Thoracic aorta (tissue), 2 donors: ENCODE results near the gene MRGPRG. TPM values are rescaled to one million over a fixed set of nuclear protein-coding genes. Genes with fewer than 3 reads are reported as not detected.

ENCODE experiments used
- ATAC-seq: fragments of 150-250 bp; one replicate; pipeline ENCODE4 v1.8.0; 2017; ENCODE audit warnings: low read depth; ENCODE audit not compliant: insufficient number of reproducible peaks, low FRiP score
- DNase-seq: peaks from one replicate; pipeline ENCODE4 v3.0.0-alpha.2; 2020; ENCODE audit warnings: low spot score
- H3K27ac ChIP-seq, 2 donors: fragments of 200-600 bp; sonication (generic); 1 replicate in 1 of 2; 2 replicates in 1 of 2; pipeline ENCODE4 v1.5.1; 2016; ENCODE audit warnings: mild to moderate bottlenecking in 2 of 2, moderate library complexity in 2 of 2
- H3K27me3 ChIP-seq: fragments of 200-600 bp; sonication (generic); replicated peaks from 2 replicates; pipeline ENCODE4 v1.6.0; 2016; ENCODE audit warnings: mild to moderate bottlenecking; ENCODE audit not compliant: insufficient read depth
- H3K36me3 ChIP-seq: fragments of 200-600 bp; sonication (generic); one replicate; pipeline ENCODE4 v1.5.1; 2016
- H3K4me1 ChIP-seq, 2 donors: fragments of 200-600 bp; sonication (generic); 1 replicate in 1 of 2; 2 replicates in 1 of 2; pipeline versions ENCODE4 v1.5.1 to v1.6.0; 2016; ENCODE audit warnings: low read depth in 2 of 2, mild to moderate bottlenecking in 1 of 2; ENCODE audit not compliant: control insufficient read depth in 1 of 2
- H3K4me3 ChIP-seq: fragments of 200-600 bp; sonication (generic); 2 replicates; pipeline ENCODE4 v1.5.1; 2016; ENCODE audit warnings: mild to moderate bottlenecking
- H3K9me3 ChIP-seq: fragments of 200-600 bp; sonication (generic); 2 replicates; pipeline ENCODE4 v1.5.1; 2016
- CTCF ChIP-seq: fragments of 200-600 bp; sonication (generic); IDR thresholded peaks from one replicate; pipeline ENCODE4 v1.5.1; 2019; ENCODE audit warnings: antibody characterized with exemption
- total RNA-seq, 2 donors: library from RNA; depleted of rRNA; stranded (reverse); fragments of >200 nt; gene quantifications; one replicate each; pipeline versions ENCODE4 v1.1.0 to v1.2.3, GENCODE V29; 2016

MRGPRG gene
- total RNA-seq, 2 donors from 2014 or later, result not detected

GRCh38 chr11:3178349-3178748 is 40.3 kb downstream of the MRGPRG start:
- DNase-seq, result no peak
- Histone ChIP-seq H3K27ac (no peak overlapping the region), H3K9me3 (no peaks in the 10 kb centered on the region), H3K4me3 (no peak overlapping the region), H3K4me1 (no peaks in the 10 kb centered on the region), H3K36me3 (no peaks in the 10 kb centered on the region), H3K27me3 (no peaks in the 10 kb centered on the region)
- ATAC-seq, result no peak
- TF ChIP-seq CTCF, result no peak

GRCh38 chr11:3177931-3178330 is 40.7 kb downstream of the MRGPRG start:
- H3K27me3 ChIP-seq, result no peaks in the 10 kb centered on the region
- H3K4me1 ChIP-seq, result no peaks in the 10 kb centered on the region
- ATAC-seq (no peak), DNase-seq (no peak)
- no peaks in the 10 kb centered on the region for H3K36me3 ChIP-seq
- no peak overlapping the region for H3K27ac ChIP-seq
- TF ChIP-seq CTCF, result no peak
- no peak overlapping the region for H3K4me3 ChIP-seq
- no peaks in the 10 kb centered on the region for H3K9me3 ChIP-seq

GRCh38 chr11:3176487-3176886 is 42.1 kb downstream of the MRGPRG start:
- ATAC-seq (no peak), DNase-seq (no peak)
- H3K27me3 ChIP-seq, result no peaks in the 10 kb centered on the region
- no peak for TF ChIP-seq CTCF
- no peak overlapping the region for H3K27ac ChIP-seq
- H3K4me1 ChIP-seq, result no peaks in the 10 kb centered on the region
- no peaks in the 10 kb centered on the region for H3K9me3 ChIP-seq
- H3K36me3 ChIP-seq, result no peaks in the 10 kb centered on the region
- H3K4me3 ChIP-seq, result no peak overlapping the region

- DNase-seq (no peak), ATAC-seq (no peak)
- Histone ChIP-seq H3K9me3 (no peaks in the 10 kb centered on the region), H3K4me3 (no peak overlapping the region), H3K27ac (no peak overlapping the region), H3K4me1 (peaks cover 0 to 4% of the 10 kb centered on the region in 2 donors), H3K27me3 (no peaks in the 10 kb centered on the region), H3K36me3 (no peaks in the 10 kb centered on the region)
- no peak for TF ChIP-seq CTCF
These were observed 43.4 kb downstream of the MRGPRG start for GRCh38 chr11:3175194-3175593.

GRCh38 chr11:3174387-3174786 is 44.2 kb downstream of the MRGPRG start:
- H3K4me3 ChIP-seq, result no peak overlapping the region
- no peaks in the 10 kb centered on the region for H3K9me3 ChIP-seq
- peaks cover 0 to 11% of the 10 kb centered on the region in 2 donors for H3K4me1 ChIP-seq
- no peak for ATAC-seq
- TF ChIP-seq CTCF, result no peak
- H3K27me3 ChIP-seq, result no peaks in the 10 kb centered on the region
- no peaks in the 10 kb centered on the region for H3K36me3 ChIP-seq
- no peak for DNase-seq
- no peak overlapping the region for H3K27ac ChIP-seq
